ENCODE measurements around the gene LYL1. TPM values are rescaled to one million over a fixed set of nuclear protein-coding genes. Genes with fewer than 3 reads are reported as not detected.

The LYL1 gene
- total and polyA plus RNA-seq, 9 of the 15 experiments (the other 6 are each of a cell fraction or from before 2014, with no cell fraction given): 1.3 to 266 (median 34.0) TPM

DNA sequence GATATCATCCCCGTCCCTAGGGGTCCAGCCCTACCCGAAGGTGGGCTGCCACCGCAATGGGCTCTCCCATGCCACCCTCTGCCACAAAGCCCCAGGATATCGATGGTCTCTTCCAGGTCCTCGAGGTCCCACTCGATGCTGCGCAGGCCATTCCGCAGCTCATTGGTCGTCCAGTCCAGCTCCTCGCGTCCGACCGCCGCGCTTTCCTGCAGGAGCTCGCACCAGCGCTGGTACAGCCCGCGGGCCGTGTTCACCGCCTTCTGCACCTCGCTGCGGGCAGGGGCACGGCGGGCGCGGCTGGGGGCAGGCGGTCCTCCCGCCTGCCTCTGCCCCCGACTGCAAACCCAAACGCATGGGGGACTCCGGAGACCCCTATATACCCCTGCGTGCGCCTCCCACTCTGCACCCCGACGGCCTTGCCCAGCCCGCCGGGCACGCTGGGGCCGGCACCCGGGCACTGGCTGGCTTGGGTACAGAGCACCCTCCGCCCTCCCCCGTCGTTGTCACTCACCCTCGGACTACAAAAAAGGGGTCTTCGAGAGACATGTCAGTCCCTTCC, 47.0 kb upstream of the LYL1 start (continued):
- TF ChIP-seq, protein P1, sequence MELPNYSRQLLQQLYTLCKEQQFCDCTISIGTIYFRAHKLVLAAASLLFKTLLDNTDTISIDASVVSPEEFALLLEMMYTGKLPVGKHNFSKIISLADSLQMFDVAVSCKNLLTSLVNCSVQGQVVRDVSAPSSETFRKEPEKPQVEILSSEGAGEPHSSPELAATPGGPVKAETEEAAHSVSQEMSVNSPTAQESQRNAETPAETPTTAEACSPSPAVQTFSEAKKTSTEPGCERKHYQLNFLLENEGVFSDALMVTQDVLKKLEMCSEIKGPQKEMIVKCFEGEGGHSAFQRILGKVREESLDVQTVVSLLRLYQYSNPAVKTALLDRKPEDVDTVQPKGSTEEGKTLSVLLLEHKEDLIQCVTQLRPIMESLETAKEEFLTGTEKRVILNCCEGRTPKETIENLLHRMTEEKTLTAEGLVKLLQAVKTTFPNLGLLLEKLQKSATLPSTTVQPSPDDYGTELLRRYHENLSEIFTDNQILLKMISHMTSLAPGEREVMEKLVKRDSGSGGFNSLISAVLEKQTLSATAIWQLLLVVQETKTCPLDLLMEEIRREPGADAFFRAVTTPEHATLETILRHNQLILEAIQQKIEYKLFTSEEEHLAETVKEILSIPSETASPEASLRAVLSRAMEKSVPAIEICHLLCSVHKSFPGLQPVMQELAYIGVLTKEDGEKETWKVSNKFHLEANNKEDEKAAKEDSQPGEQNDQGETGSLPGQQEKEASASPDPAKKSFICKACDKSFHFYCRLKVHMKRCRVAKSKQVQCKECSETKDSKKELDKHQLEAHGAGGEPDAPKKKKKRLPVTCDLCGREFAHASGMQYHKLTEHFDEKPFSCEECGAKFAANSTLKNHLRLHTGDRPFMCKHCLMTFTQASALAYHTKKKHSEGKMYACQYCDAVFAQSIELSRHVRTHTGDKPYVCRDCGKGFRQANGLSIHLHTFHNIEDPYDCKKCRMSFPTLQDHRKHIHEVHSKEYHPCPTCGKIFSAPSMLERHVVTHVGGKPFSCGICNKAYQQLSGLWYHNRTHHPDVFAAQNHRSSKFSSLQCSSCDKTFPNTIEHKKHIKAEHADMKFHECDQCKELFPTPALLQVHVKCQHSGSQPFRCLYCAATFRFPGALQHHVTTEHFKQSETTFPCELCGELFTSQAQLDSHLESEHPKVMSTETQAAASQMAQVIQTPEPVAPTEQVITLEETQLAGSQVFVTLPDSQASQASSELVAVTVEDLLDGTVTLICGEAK (IDR thresholded peaks at IDR 0.05): no peak
- TF ChIP-seq, protein P1 (CRISPR knock-in tag; IDR thresholded peaks at IDR 0.05): peak; percentile 13; the same call in 1 of the 2 replicates
- TF ChIP-seq PCBP1 (IDR thresholded peaks at IDR 0.05; ENCODE audit: low read depth, low read length, poor library complexity, severe bottlenecking) (peak; percentile 75), KAT7 (CRISPR knock-in tag; IDR thresholded peaks at IDR 0.05; ENCODE audit: borderline replicate concordance) (0 out of 2 replicates have a peak, but pooled peaks have one; percentile 54), ZBTB1 (CRISPR knock-in tag; IDR thresholded peaks at IDR 0.05; ENCODE audit: borderline replicate concordance, low read depth) (peak; percentile 55; the same call in 1 of the 2 replicates), HMGN3 (IDR thresholded peaks at IDR 0.05; ENCODE audit: borderline replicate concordance, extremely low read depth, insufficient read length, low read depth, low read length) (peak; percentile 2), PURB (CRISPR knock-in tag; IDR thresholded peaks at IDR 0.05; ENCODE audit: low read depth) (no peak), ERF (CRISPR knock-in tag; IDR thresholded peaks at IDR 0.05) (0 out of 2 replicates have a peak, but pooled peaks have one; percentile 52), POLR2G (IDR thresholded peaks at IDR 0.05; ENCODE audit: low read depth, low read length) (peak; percentile 67)
- TF ChIP-seq, protein P2, sequence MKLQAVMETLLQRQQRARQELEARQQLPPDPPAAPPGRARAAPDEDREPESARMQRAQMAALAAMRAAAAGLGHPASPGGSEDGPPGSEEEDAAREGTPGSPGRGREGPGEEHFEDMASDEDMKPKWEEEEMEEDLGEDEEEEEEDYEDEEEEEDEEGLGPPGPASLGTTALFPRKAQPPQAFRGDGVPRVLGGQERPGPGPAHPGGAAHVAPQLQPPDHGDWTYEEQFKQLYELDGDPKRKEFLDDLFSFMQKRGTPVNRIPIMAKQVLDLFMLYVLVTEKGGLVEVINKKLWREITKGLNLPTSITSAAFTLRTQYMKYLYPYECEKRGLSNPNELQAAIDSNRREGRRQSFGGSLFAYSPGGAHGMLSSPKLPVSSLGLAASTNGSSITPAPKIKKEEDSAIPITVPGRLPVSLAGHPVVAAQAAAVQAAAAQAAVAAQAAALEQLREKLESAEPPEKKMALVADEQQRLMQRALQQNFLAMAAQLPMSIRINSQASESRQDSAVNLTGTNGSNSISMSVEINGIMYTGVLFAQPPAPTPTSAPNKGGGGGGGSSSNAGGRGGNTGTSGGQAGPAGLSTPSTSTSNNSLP (IDR thresholded peaks at IDR 0.05; ENCODE audit: borderline replicate concordance, low read depth, low read length): no peak
- TF ChIP-seq, protein P3, sequence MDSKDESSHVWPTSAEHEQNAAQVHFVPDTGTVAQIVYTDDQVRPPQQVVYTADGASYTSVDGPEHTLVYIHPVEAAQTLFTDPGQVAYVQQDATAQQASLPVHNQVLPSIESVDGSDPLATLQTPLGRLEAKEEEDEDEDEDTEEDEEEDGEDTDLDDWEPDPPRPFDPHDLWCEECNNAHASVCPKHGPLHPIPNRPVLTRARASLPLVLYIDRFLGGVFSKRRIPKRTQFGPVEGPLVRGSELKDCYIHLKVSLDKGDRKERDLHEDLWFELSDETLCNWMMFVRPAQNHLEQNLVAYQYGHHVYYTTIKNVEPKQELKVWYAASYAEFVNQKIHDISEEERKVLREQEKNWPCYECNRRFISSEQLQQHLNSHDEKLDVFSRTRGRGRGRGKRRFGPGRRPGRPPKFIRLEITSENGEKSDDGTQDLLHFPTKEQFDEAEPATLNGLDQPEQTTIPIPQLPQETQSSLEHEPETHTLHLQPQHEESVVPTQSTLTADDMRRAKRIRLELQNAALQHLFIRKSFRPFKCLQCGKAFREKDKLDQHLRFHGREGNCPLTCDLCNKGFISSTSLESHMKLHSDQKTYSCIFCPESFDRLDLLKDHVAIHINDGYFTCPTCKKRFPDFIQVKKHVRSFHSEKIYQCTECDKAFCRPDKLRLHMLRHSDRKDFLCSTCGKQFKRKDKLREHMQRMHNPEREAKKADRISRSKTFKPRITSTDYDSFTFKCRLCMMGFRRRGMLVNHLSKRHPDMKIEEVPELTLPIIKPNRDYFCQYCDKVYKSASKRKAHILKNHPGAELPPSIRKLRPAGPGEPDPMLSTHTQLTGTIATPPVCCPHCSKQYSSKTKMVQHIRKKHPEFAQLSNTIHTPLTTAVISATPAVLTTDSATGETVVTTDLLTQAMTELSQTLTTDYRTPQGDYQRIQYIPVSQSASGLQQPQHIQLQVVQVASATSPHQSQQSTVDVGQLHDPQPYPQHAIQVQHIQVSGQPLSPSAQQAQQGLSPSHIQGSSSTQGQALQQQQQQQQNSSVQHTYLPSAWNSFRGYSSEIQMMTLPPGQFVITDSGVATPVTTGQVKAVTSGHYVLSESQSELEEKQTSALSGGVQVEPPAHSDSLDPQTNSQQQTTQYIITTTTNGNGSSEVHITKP (IDR thresholded peaks at IDR 0.05; ENCODE audit: partially characterized antibody): peak; percentile 76

Data from K562 (cell line).